Heart right ventricle (tissue), 16 donors: ENCODE results near the gene BRIP1. TPM values are rescaled to one million over a fixed set of nuclear protein-coding genes. Genes with fewer than 3 reads are reported as not detected.

Experiments used
- ATAC-seq, 8 donors: fragments of 200-7000 bp; cut with Tn5 transposase; one replicate each; pipeline ENCODE4 v1.9.1; 2020; ENCODE audit warnings: mild to moderate bottlenecking in 8 of 8, moderate library complexity in 8 of 8, moderate number of reproducible peaks in 1 of 8
- DNase-seq, 2 donors: peaks; one replicate each; pipeline ENCODE4 v3.0.0-alpha.2; 2020
- H3K27ac ChIP-seq, 10 donors: fragments of 200-600 bp; sonication (generic) in 2 of 10; one replicate each; pipeline versions ENCODE4 v1.5.0 to v1.8.0; 2020 to 2022; ENCODE audit warnings: mild to moderate bottlenecking in 3 of 10
- H3K27me3 ChIP-seq, 7 donors: fragments of 200-600 bp; one replicate each; pipeline ENCODE4 v1.8.0; 2021 to 2022; ENCODE audit warnings: mild to moderate bottlenecking in 2 of 7
- H3K36me3 ChIP-seq, 9 donors: fragments of 200-600 bp; sonication (generic) in 1 of 9; one replicate each; pipeline versions ENCODE4 v1.5.0 to v1.8.0; 2020 to 2022; ENCODE audit warnings: mild to moderate bottlenecking in 2 of 9
- H3K4me1 ChIP-seq, 9 donors: fragments of 200-600 bp; sonication (generic) in 1 of 9; one replicate each; pipeline versions ENCODE4 v1.5.0 to v1.8.0; 2020 to 2022; ENCODE audit warnings: mild to moderate bottlenecking in 4 of 9
- H3K4me3 ChIP-seq, 10 donors: fragments of 200-600 bp; sonication (generic) in 2 of 10; one replicate each; pipeline versions ENCODE4 v1.5.0 to v1.8.0; 2020 to 2022; ENCODE audit warnings: mild to moderate bottlenecking in 7 of 10, moderate library complexity in 2 of 10
- H3K9me3 ChIP-seq, 11 donors: fragments of 200-600 bp in 10 of 11; sonication (generic) in 2 of 11; one replicate each; pipeline versions ENCODE4 v1.5.0 to v1.8.0; 2013 to 2022; ENCODE audit warnings: mild to moderate bottlenecking in 2 of 11, control low read depth in 1 of 11, moderate library complexity in 1 of 11
- CTCF ChIP-seq, 9 donors: fragments of 200-600 bp; sonication (generic) in 2 of 9; IDR thresholded peaks; one replicate each; pipeline versions ENCODE4 v1.5.0 to v1.8.0; 2021 to 2022; ENCODE audit warnings: antibody characterized with exemption in 9 of 9, mild to moderate bottlenecking in 5 of 9, moderate library complexity in 1 of 9
- WGBS, 2 donors: extraction: QIAGEN DNeasy Blood & Tissue Kit; methylation state at CpG; one replicate each; pipeline ENCODE4 v1.1.7; 2013; ENCODE audit warnings: inconsistent platforms in 1 of 2; 5-methylcytosine and 5-hydroxymethylcytosine counted together
- intact Hi-C, 10 donors: fragments of 100-400 bp; cut with DNase I; formaldehyde crosslinking; loops; one replicate each; pipeline versions ENCODE4 v1.11.1 to v1.14.2; 2022
- polyA plus RNA-seq, 2 donors: library from polyadenylated mRNA; stranded (reverse); fragments of 200-250 nt; gene quantifications; one replicate each; pipeline ENCODE4 v1.2.3, GENCODE V29; 2013
- total RNA-seq, 10 donors: library from RNA; stranded (reverse); fragmentation: NEBNext Ultra II Directional in 3 of 10; extraction: Animal tissue kit (Norgen Biotek cat#: 25700) in 3 of 10; gene quantifications; one replicate each; pipeline versions ENCODE4 v1.2.1 to v1.2.4, GENCODE V29; 2021 to 2023
- donor health status: Arrhythmogenic right ventricular cardiomyopathy.
- donor health status: ischemic (EF 13 %, LVEDD 7.1; RV severe dilation, severe dysfunction).
- donor health status: healthy with polysubstance abuse.
- donor health status: DM: no; HTN: yes; CAD: no.
- donor health status: DM: no; HTN: no; CAD: no.
- donor health status: ischemic (EF 25% LVEDD 6.9; RV normal size, moderate dysfunction).
- donor health status: ischemic (EF 25% LVEDD 5.7; RV mildly dilated, moderate dysfunction).
- donor health status: healthy.
- donor health status: DM: yes; HTN: yes; CAD: no.
- donor health status: Ischemic cardiomyopathy.
- donor health status: ischemic (EF 35%, LVEDD 5.7; RV mildly dilated, moderate dysfunction).
- donor health status: nonischemic (EF 11% LVEDD 7.7; RV severe dilation, severe dysfunction).
- donor health status: DM: yes; HTN: yes; CAD: no.
- donor health status: PGD.
- donor health status: ischemic (EF 29% LVEDD 5.4; RV normal size, mild dysfunction).
- donor health status: nonischemic (EF 23%, LVEDD 6.1; RV moderate dilation, normal function).

The BRIP1 gene
- total and polyA plus RNA-seq, 12 donors, result 0.03 to 2.1 (median 0.22) TPM; not detected in 1

- no peak overlapping the region for H3K27ac ChIP-seq
- intact Hi-C loops, result no loop called here
- no peak for TF ChIP-seq CTCF (IDR thresholded peaks at IDR 0.05)
- no peaks in the 10 kb centered on the region for H3K27me3 ChIP-seq
- WGBS, 2 donors, result 90 to 91% methylated on average over 2 of the region's 2 CpGs
- H3K4me3 ChIP-seq, result no peak overlapping the region
- no peaks in the 10 kb centered on the region for H3K4me1 ChIP-seq
- H3K36me3 ChIP-seq, result peaks cover 0 to 5% (median 0%) of the 10 kb centered on the region in 9 donors
- peaks cover 0 to 32% (median 4%) of the 10 kb centered on the region in 11 donors for H3K9me3 ChIP-seq
- DNase-seq, result no peak
- no peak for ATAC-seq
Measured at GRCh38 chr17:61766520-61766919, 96.8 kb downstream of the BRIP1 start.

- WGBS, 2 donors, result 93 to 97% methylated on average over 1 of the region's 1 CpG
- Histone ChIP-seq H3K9me3 (peaks cover 0 to 18% (median under 1%) of the 10 kb centered on the region in 11 donors), H3K4me3 (no peak overlapping the region), H3K27me3 (no peaks in the 10 kb centered on the region), H3K4me1 (no peaks in the 10 kb centered on the region), H3K36me3 (no peaks in the 10 kb centered on the region), H3K27ac (no peak overlapping the region)
- ATAC-seq (no peak), DNase-seq (no peak)
- no peak for TF ChIP-seq CTCF (IDR thresholded peaks at IDR 0.05)
- intact Hi-C loops, result no loop called here
Measured at GRCh38 chr17:61764846-61765245, 98.5 kb downstream of the BRIP1 start.

GRCh38 chr17:61761827-61762226 is 101.5 kb downstream of the BRIP1 start:
- no peaks in the 10 kb centered on the region for H3K4me1 ChIP-seq
- H3K27me3 ChIP-seq, result no peaks in the 10 kb centered on the region
- H3K27ac ChIP-seq, result no peak overlapping the region
- no peak for TF ChIP-seq CTCF (IDR thresholded peaks at IDR 0.05)
- ATAC-seq (no peak), DNase-seq (no peak)
- H3K9me3 ChIP-seq, result peaks cover 0 to 22% (median 0%) of the 10 kb centered on the region in 11 donors
- H3K36me3 ChIP-seq, result no peaks in the 10 kb centered on the region
- no peak overlapping the region for H3K4me3 ChIP-seq
- intact Hi-C loops, result no loop called here
- 94 to 97% methylated on average over 2 of the region's 2 CpGs for WGBS, 2 donors

- H3K36me3 ChIP-seq, result no peaks in the 10 kb centered on the region
- H3K27ac ChIP-seq, result no peak overlapping the region
- ATAC-seq (no peak), DNase-seq (no peak)
- intact Hi-C loops, result no loop called here
- 98 to 100% methylated on average over 1 of the region's 1 CpG for WGBS, 2 donors
- no peaks in the 10 kb centered on the region for H3K4me1 ChIP-seq
- no peaks in the 10 kb centered on the region for H3K27me3 ChIP-seq
- H3K4me3 ChIP-seq, result no peak overlapping the region
- TF ChIP-seq CTCF (IDR thresholded peaks at IDR 0.05), result no peak
- H3K9me3 ChIP-seq, result peaks cover 0 to 22% (median 0%) of the 10 kb centered on the region in 11 donors
Measured at GRCh38 chr17:61759362-61759761, 104.0 kb downstream of the BRIP1 start.
